Epithelial cell of prostate (primary cell): Measurements from ENCODE around the gene ILDR1.
"Not testable (repeated sequence)": the region's sequence is repeated elsewhere in the genome, so short reads cannot be mapped to it uniquely, and the experiment has no call there.

ENCODE experiments used
- DNase-seq: peaks from one replicate; pipeline ENCODE4 v3.0.0-alpha.2; 2011; ENCODE audit warnings: low read depth, low spot score
- H3K27ac ChIP-seq: fragments of 450-650 bp; 2 replicates; pipeline ENCODE4 v1.5.1; 2017; ENCODE audit warnings: mild to moderate bottlenecking

ILDR1 gene

GRCh38 chr3:122021811-122022401 is at the start of gene ILDR1:
ILDR1 (minus strand) TSS chr3:122022247; CDS start chr3:122022077, 170 bp downstream.
- DNase-seq: no peak
- no peak within 1 kb of the TSS for H3K27ac ChIP-seq

GRCh38 chr3:122067588-122068240 is 45.7 kb upstream of the ILDR1 start:
- DNase-seq: no peak
- no peak overlapping the region for H3K27ac ChIP-seq

DNA sequence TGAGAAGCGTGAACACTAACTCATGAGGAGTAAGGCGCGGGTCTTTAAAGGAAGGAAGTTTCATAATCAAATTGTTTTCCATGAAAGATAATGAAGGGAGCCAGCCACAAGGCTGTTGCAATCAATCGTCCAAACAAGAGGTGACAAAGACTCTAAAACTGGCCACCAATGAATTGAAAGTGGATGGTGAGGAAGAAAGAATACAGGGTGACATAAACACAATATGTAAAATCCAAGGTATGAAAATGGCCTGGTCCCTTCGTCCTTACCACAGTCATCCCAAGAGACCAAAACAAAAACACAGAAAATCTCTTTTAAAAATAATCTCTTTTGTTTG is 45.1 kb upstream of the ILDR1 start:
- no peak for DNase-seq
- no peak overlapping the region for H3K27ac ChIP-seq

GRCh38 chr3:122066331-122067213 is 44.5 kb upstream of the ILDR1 start:
- no peak for DNase-seq
- H3K27ac ChIP-seq: no peak overlapping the region

- no peak for DNase-seq
- H3K27ac ChIP-seq: no peak overlapping the region
These were observed 42.3 kb upstream of the ILDR1 start for GRCh38 chr3:122064326-122064725.

DNA sequence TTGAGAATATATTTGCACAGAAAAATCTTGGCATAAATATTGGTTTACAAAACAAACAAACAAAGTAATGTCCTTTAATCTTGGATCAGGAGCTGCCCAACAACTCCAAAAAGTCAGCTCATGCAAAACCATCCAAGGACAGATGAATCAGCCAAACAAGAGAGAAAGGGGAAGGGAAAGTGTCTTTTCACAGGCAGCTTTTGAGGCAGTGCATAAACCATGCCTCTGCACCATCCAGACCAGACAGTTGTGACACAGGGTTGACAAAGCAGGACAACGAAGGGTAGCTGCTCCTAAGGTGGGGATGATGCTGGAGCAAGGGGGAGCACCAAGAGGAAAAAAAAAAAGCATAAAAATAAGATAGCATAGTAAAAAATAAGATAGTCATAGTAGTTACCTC is 41.9 kb upstream of the ILDR1 start:
- H3K27ac ChIP-seq: no peak overlapping the region
- no peak for DNase-seq

- H3K27ac ChIP-seq: no peak overlapping the region
- no peak for DNase-seq
These were observed 38.1 kb upstream of the ILDR1 start for GRCh38 chr3:122060040-122060698.

GRCh38 chr3:122058294-122058693 is 36.2 kb upstream of the ILDR1 start:
- no peak for DNase-seq
- H3K27ac ChIP-seq: no peak overlapping the region

GRCh38 chr3:122057671-122058070 is 35.6 kb upstream of the ILDR1 start:
- no peak overlapping the region for H3K27ac ChIP-seq
- no peak for DNase-seq

DNA sequence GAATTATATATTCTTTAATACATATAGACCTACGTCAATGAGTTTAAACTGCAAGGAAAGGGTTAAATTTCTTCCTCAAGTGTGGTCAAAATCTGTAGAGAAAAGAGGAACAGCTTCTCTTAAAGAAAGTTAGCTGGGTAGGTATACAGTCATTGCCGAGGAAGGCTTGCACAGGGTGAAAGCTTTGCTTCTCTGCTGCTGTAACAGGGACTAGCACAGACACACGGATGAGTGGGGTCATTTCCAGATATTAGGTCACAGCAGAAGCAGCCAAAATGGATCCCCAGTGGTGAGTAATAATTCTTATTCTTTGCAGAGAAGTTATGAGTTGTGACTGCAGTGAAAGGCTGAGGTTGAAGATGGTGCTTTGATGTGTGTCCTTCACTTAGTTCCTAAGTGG is 33.2 kb upstream of the ILDR1 start, which contains the start of gene CD86:
Gene CD86 (plus strand): TSS at position 148 of the 400 bp plus-strand sequence. CDS start 128 bp downstream, at position 276.
- H3K27ac ChIP-seq: no peak within 1 kb of the TSS
- DNase-seq: no peak

DNA sequence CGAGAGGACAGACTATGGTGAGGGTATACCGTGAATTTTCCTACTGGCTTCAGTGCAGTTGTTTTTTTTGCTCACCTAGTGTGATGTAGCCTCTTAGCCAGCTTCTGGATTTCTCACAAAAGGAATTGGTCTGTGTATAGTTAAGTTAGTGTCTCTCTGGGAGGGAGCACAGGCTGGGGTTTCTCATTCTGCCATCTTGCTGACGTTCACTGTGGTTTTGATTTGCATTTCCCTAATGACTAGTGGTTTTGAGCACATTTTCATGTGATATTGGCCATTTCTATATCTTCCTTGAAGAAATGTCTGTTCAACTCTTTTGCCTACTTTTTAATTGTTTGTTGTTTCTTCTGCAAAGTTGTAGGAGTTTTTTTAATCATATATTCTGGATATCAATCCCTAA is 30.9 kb upstream of the ILDR1 start:
- no peak for DNase-seq
- no peak overlapping the region for H3K27ac ChIP-seq

DNA sequence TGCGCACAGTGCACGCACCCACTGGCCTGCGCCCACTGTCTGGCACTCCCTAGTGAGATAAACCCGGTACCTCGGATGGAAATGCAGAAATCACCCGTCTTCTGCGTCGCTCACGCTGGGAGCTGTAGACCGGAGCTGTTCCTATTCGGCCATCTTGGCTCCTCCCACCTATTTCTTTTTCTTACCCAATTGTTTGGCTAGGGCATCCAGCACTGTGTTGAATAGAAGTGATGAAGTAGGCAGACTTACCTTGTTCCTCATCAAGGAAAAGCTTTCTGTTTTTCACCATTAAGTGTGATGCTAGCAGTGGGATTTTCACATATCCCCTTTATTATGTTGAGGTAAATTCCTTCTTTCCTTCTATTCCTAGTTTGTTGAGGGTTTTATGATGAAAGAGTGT is 25.7 kb upstream of the ILDR1 start:
- not testable (repeated sequence) for DNase-seq, H3K27ac ChIP-seq

GRCh38 chr3:122047296-122047695 is 25.2 kb upstream of the ILDR1 start:
- H3K27ac ChIP-seq, DNase-seq: not testable (repeated sequence)

DNA sequence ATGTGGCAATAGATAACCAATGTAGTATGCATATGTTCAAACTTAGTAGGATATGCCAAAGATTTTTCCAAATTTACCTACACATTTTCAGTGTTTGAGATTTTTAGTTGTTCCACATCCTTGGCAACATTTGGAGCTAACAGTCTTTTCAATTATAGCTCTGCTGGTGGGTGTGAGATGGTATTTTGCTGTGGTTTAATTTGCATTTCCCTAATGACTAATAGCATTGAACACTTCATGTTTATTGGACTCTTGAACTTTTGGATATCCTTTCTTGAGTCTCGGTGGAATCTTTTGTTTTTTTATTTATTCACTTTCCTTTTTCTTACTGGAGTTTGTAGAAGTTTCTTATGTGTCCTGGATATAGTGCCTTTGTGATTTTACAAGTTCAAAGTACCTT is 11.0 kb upstream of the ILDR1 start:
- no peak overlapping the region for H3K27ac ChIP-seq
- no peak for DNase-seq

- no peak for DNase-seq
- no peak overlapping the region for H3K27ac ChIP-seq
These were observed 10.5 kb upstream of the ILDR1 start for GRCh38 chr3:122032531-122032930.

DNA sequence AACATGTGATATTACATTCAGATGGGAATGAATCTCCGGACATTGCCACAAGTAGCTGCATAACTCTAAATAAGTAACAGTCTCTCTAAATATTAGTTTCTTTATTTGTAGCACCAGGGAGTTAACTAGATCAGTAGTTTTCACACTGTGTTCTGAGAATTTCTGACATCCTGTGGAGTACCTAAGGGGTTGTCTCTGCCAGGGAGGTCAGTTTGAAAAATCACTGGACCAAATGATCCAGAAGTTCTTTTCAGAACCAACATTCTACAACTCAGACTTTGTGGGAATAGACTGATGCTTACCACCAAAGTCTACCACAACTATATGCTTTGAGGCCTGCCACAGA is 9.0 kb upstream of the ILDR1 start:
- H3K27ac ChIP-seq: no peak overlapping the region
- no peak for DNase-seq

DNA sequence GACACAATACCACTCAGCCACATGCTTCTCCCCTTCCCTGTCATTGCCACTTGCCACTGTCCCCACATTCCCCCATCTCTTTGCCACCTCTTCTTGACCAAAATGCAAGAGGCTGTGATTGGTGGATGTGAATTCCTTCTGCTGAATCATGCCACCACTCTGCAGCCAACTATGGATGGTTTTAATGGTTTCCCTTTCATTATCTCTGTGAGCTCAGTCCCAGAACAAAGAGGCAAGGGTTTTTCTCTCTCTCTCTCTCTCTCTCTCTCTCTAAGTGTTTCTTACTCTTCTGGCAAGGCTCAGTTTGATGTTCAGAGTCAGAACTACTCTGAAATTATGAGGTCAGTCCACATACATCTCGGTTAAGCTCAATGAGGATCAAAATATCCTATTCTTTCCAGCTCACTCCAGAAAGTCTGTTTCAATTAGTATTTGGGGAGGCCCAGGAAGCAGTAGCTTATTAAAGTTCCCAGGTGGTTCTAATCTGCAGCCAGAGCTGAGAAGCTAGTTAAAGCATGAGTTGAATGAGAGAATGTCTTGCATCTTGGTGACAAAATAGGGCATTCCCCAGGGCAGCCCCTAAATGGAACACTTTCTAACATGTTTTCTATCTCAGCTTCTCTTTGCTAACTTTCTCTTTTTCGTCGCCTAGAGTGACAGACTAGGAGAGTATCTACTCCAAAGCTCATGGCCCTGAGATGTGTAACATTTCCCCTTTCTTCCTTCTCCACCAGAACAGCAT is 8.5 kb upstream of the ILDR1 start:
- no peak for DNase-seq
- H3K27ac ChIP-seq: no peak overlapping the region

DNA sequence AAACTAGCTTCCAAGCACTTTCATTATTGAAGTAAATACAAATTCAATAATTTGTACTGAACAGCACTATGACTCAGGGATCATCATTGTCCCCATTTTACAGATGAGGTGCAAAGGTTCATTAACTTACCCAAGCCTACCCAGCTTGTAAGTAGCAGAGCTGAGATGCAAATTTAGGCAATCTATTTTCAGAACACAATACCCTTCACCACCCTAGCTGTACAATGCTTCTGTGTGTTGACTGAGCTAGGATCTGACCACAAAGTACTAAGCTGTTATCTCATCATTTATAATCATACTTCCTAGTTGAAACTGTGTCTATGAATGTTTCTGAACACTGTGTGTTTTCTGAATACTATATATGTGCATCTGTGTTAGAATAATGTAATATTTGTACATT is 3.2 kb upstream of the ILDR1 start:
- no peak for DNase-seq
- H3K27ac ChIP-seq: no peak overlapping the region

DNA sequence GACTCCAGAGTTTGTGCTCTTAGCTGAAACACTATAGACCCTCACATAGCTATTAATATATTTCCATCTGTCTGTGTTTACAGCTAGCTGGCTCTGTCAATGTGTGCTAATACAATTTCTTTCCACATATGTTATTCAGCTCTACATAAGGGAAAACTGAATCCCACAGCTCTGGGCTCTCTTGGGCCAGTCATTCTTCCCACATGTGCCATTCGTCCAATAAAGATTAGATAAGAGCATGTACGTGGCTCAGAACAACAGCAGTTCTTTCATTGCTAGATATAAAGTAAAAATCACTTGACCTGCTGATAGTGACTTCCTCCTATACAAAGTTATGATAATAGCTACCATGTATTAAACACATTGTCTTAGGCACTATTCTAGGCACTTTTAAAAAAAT is 2.8 kb upstream of the ILDR1 start:
- H3K27ac ChIP-seq: no peak overlapping the region
- DNase-seq: no peak

GRCh38 chr3:122023335-122023910 is 1.4 kb upstream of the ILDR1 start:
- DNase-seq: no peak
- no peak overlapping the region for H3K27ac ChIP-seq
